ENCODE measurements around the gene FBXW2.
"Not testable (repeated sequence)": the region's sequence is repeated elsewhere in the genome, so short reads cannot be mapped to it uniquely, and the experiment has no call there.

The FBXW2 gene

GRCh38 chr9:120792898-120793765 is at the start of gene FBXW2:
TSS of gene FBXW2 (minus strand) at chr9:120793416. CDS start at chr9:120788258, 5,158 bp downstream.
- DNase-seq, result peak; percentile 87

DNA sequence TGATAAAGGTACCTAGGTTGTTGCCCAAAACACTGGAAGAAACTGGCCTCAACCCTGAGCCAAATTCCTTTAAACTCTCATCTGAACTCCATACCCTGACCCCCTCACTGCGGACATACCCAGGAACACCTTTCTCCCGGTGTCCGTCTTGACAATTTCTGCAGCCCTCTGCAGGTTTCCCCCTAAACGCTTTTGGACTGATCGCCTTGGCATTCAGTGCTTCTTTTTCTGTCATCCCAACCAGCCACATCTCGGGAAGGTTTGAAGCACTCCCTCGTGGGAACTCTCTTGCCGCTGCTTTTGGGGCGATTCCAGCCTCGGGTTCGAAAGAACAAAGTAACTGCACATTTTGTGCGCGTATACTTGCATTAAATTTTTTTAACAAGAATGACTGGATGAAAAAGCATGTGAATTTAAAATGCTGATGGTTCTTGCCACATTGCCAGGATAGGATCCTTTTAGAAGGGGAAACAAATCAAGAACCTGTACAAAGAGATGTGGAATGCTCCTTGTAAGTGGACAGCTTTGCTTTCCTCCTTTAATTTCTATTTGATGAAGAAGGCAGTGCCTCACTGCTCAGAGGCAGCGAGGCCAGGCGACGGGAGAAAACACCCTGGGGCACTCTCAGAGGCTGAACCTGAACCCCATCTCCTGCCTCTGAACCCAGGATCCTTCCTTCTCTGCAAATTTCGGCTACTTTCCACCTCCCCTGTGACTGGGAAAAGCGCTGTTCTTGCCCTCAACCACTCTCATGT is 48.9 kb upstream of the FBXW2 start:
- no peak for DNase-seq

- peak; percentile 57 for DNase-seq
Observed at GRCh38 chr9:120839146-120839545, 45.9 kb upstream of the FBXW2 start.

GRCh38 chr9:120837921-120838320 is 44.7 kb upstream of the FBXW2 start:
- DNase-seq, result no peak

DNA sequence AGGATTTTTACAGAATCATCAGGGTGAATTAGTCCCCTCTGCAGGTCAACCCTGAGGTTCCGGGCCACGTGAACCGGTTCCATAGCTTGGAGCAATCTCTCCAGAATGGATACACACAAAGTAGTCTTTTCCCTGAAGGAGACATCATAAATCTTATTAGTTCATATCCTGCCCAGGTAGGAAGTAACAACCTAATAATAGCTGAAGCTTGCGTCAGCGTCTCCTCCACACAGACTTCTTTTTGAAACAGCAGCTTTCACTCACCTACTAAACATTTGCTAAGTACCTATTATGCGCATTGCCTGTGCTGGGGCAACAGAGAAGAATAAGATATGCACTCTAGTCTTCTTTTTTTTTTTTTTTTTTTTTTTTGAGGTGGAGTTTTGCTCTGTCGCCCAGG is 40.1 kb upstream of the FBXW2 start:
- DNase-seq, result no peak

DNA sequence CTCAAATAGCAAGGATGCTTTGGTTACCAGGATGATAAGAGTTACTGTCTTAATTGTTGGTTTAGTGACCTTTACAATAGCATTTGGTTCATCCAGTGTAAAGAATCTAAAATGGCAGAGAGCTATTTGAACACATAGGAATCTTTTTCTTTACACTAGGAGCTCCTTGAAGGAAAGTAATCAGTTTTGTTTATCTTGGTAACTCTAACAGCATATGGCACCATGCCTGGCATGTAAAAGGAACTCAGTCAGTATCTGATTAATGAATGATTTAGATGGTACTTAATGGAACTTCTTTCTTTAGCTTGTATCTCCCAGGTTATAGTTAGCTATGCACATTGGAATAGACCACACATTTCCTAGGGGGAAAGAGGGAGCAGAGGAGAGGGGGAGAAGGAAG is 39.6 kb upstream of the FBXW2 start:
- no peak for DNase-seq

GRCh38 chr9:120830865-120831264 is 37.6 kb upstream of the FBXW2 start:
- no peak for DNase-seq

DNA sequence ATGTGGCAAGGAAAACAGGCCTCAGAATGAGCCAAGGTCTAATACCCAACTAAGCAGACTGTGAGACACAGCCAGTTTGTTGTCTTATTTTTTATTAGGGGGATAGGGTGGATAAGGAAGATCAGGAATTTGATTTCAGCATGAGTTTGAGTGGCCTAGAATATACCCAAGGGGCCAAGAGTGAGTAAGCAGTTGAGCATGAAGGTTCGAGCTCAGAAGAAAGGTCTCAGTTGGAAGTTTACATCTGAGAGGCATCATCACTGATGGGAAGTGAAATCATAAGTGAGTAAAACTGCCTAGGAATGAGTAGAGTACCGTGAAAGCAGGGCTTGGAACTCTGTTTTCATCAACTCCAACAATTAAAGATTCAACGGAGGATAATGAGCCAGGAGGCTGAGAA is 36.9 kb upstream of the FBXW2 start:
- no peak for DNase-seq

DNA sequence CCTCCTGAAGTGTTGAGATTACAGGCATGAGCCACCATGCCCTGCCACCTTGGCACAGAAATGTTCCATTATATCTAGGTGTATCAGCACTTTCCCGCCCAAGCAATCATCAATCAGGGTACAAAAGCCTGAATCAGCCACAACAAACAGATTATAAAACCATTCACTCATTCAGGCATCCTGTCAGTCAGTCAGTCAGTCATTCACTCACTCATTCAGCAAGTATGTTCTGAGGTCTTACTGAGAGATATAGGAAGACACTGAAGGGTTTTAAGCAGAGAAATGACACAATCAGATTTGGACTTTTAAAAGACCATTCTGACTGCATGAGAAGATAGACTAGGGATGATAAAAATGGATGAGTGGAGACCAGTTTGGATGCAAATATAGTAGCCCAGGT is 36.4 kb upstream of the FBXW2 start:
- DNase-seq, result no peak

- no peak for DNase-seq
Observed at GRCh38 chr9:120820095-120820494, 26.9 kb upstream of the FBXW2 start.

DNA sequence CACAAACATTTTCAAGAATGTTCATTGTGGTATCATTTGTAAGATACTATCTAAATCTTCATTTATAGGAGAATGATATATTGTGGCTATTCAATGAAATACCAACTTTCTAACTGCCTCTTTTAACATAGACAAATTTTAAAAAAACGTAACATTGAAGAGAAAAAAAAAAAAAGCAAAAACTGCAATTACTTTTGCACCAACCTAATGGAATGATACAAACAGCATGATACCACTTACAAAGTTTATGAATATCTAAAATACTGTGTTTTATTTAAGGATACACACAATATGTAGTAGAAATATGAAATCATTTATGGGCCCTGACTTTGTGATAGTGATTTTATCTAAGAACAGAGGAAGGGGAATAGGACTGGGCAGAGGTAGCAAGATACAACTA is 25.4 kb upstream of the FBXW2 start:
- no peak for DNase-seq

- no peak for DNase-seq
Observed at GRCh38 chr9:120815075-120815474, 21.9 kb upstream of the FBXW2 start.

- DNase-seq, result no peak
Observed at GRCh38 chr9:120808931-120809330, 15.7 kb upstream of the FBXW2 start.

- no peak for DNase-seq
Observed at GRCh38 chr9:120807607-120808379, 14.6 kb upstream of the FBXW2 start.

DNA sequence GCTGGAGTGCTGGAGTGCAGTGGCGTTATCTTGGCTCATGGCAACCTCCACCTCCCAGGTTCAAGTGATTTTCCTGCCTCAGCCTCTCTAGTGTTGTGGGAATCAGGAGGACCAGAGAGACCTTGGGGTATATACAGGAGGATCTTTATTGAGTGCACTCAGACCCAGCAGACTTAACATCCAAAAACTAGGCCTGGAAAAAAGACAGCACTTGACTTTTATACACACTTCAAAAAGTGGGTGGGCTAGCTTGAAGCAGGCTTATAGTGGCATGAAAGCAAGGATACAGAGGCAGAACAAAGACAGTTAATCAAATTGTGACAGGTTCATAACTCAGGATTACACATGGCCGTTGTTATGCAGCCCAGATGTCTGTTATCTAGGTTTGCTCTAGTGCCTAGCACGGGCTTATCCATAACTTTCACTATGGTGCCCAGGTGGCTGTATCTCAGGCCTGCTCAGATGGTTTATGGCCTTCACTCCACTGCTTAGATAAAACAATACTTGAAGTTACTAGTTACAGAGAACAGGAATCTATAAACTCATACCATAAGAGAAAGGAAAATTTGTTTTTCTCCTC is 11.7 kb upstream of the FBXW2 start:
- DNase-seq, result not testable (repeated sequence)

DNA sequence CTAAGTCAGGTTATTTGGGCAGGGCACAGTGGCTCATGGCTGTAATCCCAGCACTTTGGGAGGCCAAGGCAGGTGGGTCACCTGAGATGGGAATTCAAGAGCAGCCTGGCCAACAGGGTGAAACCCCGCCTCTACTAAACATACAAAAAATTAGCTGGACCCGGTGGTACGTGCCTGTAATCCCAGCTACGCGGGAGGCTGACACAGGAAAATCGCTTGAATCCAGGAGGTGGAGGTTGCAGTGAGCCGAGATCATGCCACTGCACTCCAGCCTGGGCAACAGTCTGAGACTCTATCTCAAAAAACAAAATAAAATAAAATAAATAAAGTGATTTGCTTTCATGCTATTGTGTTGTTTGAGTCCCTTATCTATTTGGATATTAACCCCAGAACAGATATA is 8.2 kb upstream of the FBXW2 start:
- no peak for DNase-seq

- DNase-seq, result no peak
Observed at GRCh38 chr9:120791161-120791560, 2.1 kb downstream of the FBXW2 start.

DNA sequence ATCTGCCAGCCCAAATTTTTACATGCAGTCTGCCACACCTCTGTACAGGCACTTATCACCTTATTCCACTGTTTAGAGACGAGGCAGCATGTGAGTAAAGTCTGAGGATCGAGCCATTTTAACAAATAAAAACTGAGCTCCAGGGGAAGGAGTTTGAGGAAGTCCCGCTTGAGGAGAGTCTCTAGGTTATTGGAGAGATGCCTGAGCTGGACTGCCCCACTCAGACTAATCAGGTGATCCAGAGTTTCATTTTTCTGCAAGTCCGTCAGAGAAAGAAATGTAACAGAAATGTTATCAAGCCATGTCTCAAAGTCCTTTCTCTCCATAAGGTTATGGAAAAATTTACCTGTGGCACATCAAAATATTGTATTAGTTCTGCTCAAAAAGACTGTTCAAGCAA is 5.3 kb downstream of the FBXW2 start:
- DNase-seq, result no peak

- no peak for DNase-seq
Observed at GRCh38 chr9:120783602-120784047, 9.6 kb downstream of the FBXW2 start.

GRCh38 chr9:120781236-120781635 is 12.0 kb downstream of the FBXW2 start:
- no peak for DNase-seq

- DNase-seq, result no peak
Observed at GRCh38 chr9:120780367-120780766, 12.8 kb downstream of the FBXW2 start.

DNA sequence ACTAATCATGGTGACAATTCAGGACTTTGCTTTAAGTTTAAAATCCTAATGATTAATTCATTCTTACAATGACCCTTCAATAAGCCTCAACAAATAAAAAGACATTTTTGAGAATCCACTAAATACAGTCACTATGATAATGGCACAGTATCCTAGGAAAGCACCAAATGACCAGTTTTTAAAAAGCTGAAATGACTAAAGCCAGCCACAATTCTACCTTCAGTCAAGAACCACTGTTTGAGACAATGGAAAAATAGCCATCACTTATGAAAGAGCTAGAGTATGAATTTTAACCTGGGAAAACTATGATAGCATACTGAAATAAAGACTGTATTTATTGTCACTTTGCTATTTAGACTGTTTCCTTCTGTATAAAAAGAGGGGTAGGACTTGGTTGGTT is 14.0 kb downstream of the FBXW2 start:
- no peak for DNase-seq

DNA sequence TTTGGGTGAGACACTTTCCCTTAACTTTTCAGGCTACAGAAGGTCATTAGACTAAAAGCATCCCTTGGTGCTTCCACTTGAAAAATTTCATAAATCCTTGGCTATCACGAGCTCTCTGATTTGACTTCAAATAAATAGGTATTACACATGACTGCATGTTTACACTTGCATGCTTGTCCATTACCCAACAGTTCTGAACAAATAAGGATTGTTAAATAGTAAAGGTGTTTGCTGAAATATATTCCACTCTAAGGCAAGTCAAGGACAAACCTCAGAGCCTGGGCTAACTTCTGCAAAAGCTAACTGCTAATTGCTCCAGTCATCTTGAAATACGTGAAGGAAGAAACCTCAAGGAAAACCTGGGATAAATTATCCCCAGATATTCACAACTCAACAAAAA is 14.5 kb downstream of the FBXW2 start:
- DNase-seq, result no peak
